CD4-positive, alpha-beta memory T cell (primary cell): ENCODE data around the gene IFITM1. TPM values are rescaled to one million over a fixed set of nuclear protein-coding genes. Genes with fewer than 3 reads are reported as not detected.
A peak's percentile ranks its signal among the peaks of the same experiment; 100 is the strongest.
"Not testable (repeated sequence)": the region's sequence is repeated elsewhere in the genome, so short reads cannot be mapped to it uniquely, and the experiment has no call there.

Source experiments
- CTCF ChIA-PET: fragments of 350-600 bp; sonication (Branson Sonifier 250); formaldehyde crosslinking; loops from one replicate; lab custom pipeline; 2021; ENCODE audit warnings: inconsistent platforms; ENCODE audit not compliant: partially characterized antibody; lab: Charles Lee
- POLR2A ChIA-PET: fragments of 350-600 bp; sonication (Branson Sonifier 250); formaldehyde crosslinking; loops from one replicate; lab custom pipeline; 2021; ENCODE audit not compliant: partially characterized antibody; lab: Charles Lee
- DNase-seq, 5 donors: peaks; one replicate each; pipeline versions ENCODE4 v3.0.0 to v3.0.0-alpha.2; 2020 to 2022; ENCODE audit warnings: mixed read lengths in 1 of 5
- H3K27ac ChIP-seq: one replicate; pipeline ENCODE4 v1.7.0; 2013; ENCODE audit warnings: low read depth, low read length
- H3K27me3 ChIP-seq: 2 replicates; pipeline ENCODE4 v1.7.0; 2013; ENCODE audit warnings: mild to moderate bottlenecking, low read length, moderate library complexity; ENCODE audit not compliant: insufficient read depth
- H3K36me3 ChIP-seq: 2 replicates; pipeline ENCODE4 v1.7.0; 2013; ENCODE audit warnings: mild to moderate bottlenecking, low read length, moderate library complexity; ENCODE audit not compliant: insufficient read depth
- H3K4me1 ChIP-seq: 2 replicates; pipeline ENCODE4 v1.7.0; 2013; ENCODE audit warnings: mild to moderate bottlenecking, low read length, moderate library complexity; ENCODE audit not compliant: insufficient read depth
- H3K4me3 ChIP-seq, 2 donors: one replicate each; pipeline ENCODE4 v1.7.0; 2013; ENCODE audit warnings: low read length in 2 of 2, mild to moderate bottlenecking in 1 of 2
- H3K9me3 ChIP-seq, 2 donors: one replicate each; pipeline ENCODE4 v1.7.0; 2013; ENCODE audit warnings: low read length in 2 of 2, control low read depth in 1 of 2; ENCODE audit not compliant: control insufficient read depth in 1 of 2
- H3K27ac Mint-ChIP-seq, 7 donors: one replicate each; pipeline ENCODE4 v1.8.0; 2020 to 2021; ENCODE audit warnings: mixed read lengths in 7 of 7, mild to moderate bottlenecking in 6 of 7, inconsistent platforms in 3 of 7, moderate library complexity in 3 of 7
- H3K27me3 Mint-ChIP-seq, 2 donors: one replicate each; pipeline ENCODE4 v1.8.0; 2020 to 2021; ENCODE audit warnings: mixed read lengths in 2 of 2
- H3K36me3 Mint-ChIP-seq, 2 donors: one replicate each; pipeline ENCODE4 v1.8.0; 2020 to 2021; ENCODE audit warnings: mixed read lengths in 2 of 2, inconsistent platforms in 1 of 2, mild to moderate bottlenecking in 1 of 2
- H3K4me1 Mint-ChIP-seq, 4 donors: one replicate each; pipeline ENCODE4 v1.8.0; 2020 to 2021; ENCODE audit warnings: mixed read lengths in 4 of 4, mild to moderate bottlenecking in 1 of 4
- H3K4me3 Mint-ChIP-seq, 8 donors: one replicate each; pipeline ENCODE4 v1.8.0; 2020 to 2021; ENCODE audit warnings: mixed read lengths in 8 of 8, mild to moderate bottlenecking in 7 of 8, moderate library complexity in 6 of 8, inconsistent platforms in 3 of 8
- H3K9me3 Mint-ChIP-seq, 8 donors: one replicate each; pipeline ENCODE4 v1.8.0; 2020 to 2021; ENCODE audit warnings: mixed read lengths in 8 of 8, mild to moderate bottlenecking in 5 of 8, inconsistent platforms in 3 of 8, moderate library complexity in 1 of 8
- intact Hi-C: fragments of 100-400 bp; cut with micrococcal nuclease; formaldehyde crosslinking; loops from one replicate; pipeline ENCODE4 v1.15.1; 2023
- polyA plus RNA-seq, 2 donors: library from polyadenylated mRNA; unstranded; fragments of 300-500 nt; fragmentation: Illumina TruSeq; gene quantifications; one replicate each; pipeline ENCODE4 v1.2.3, GENCODE V29; 2021
- total RNA-seq, 2 experiments: library from RNA; stranded (reverse); gene quantifications; one replicate each; pipeline ENCODE4 v1.2.3, GENCODE V29; 2021

The IFITM1 gene
- total and polyA plus RNA-seq, 4 experiments from 2014 or later, result 119 to 2,173 (median 1,097) TPM

DNA sequence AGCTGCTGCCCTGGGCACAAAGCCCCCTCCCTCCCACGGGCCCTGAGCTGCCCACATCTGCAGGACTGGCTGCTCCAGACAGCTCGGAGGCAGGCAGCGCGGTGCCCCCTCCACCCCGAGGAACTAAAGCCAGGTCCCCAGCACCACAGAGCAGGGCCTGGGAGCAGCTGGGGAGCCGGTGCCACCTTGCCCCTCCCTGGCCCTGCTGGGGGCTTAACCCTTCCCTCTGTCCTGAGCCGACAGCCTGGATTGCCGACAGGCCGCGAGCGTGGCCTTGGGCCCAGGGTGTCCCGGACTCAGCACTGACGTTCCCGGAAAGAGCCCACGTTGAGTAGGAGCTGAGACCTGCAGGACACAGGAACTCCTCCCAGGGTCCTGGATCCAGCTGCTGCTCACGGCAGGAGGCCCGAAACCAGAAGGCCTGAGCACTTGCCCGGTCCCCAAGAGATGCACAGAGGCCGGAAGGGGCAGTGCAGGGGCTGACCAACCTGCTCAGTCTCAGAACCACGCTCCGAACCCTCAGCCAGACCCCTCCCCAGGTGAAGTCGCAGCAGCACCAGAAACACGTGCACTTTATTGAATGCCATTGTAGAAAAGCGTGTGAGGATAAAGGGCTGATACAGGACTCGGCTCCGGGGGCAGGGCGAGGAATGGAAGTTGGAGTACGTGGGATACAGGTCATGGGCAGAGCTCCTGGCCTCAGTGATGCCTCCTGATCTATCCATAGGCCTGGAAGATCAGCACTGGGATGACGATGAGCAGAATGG lies 5.5 kb downstream of the IFITM1 start:
- peak overlapping the region; percentile 19 to 36 for H3K4me3 ChIP-seq
- Mint-ChIP-seq H3K4me1 (peaks cover 20 to 38% (median 30%) of the 10 kb centered on the region in 4 donors), H3K4me3 (peak overlapping the region; percentile 81 to 90 (median 86)), H3K27ac (peak overlapping the region; percentile 76 to 96 (median 89)), H3K36me3 (peaks cover 20 to 25% of the 10 kb centered on the region in 2 donors)
- H3K36me3 ChIP-seq, H3K9me3 ChIP-seq, H3K27me3 ChIP-seq, H3K27me3 Mint-ChIP-seq, H3K9me3 Mint-ChIP-seq, intact Hi-C loops, CTCF ChIA-PET: not testable (repeated sequence)
- peaks cover 16% of the 10 kb centered on the region for H3K4me1 ChIP-seq
- H3K27ac ChIP-seq, result peak overlapping the region; percentile 60
- POLR2A ChIA-PET, result interaction anchor here (1.1 to 1.3 kb wide), 3 partner anchors 10 to 52 kb away, joined by 5 to 8 read pairs (median 6); no protein-coding TSS in a partner anchor
- DNase-seq, result peak in 1 of 5 donors; percentile 42

DNA sequence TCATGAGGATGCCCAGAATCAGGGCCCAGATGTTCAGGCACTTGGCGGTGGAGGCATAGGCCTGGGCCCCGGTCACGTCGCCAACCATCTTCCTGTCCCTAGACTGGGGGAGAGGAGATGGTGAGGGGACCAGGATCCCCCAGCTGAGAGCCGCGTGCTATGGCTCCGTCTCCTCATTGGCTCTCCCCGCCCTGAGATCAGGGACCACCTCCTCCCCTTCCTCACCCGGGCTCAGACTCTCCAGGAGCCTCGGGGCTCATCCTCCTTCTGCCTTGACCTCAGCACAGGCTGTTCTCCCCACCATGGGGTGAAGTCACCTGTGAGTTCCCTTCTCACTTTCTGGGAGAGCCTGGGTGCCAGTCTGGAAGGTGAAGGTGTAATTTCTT lies 6.0 kb downstream of the IFITM1 start:
- Mint-ChIP-seq H3K4me3 (peak overlapping the region; percentile 81 to 90 (median 86)), H3K36me3 (peaks cover 17 to 21% of the 10 kb centered on the region in 2 donors), H3K4me1 (peaks cover 23 to 43% (median 34%) of the 10 kb centered on the region in 4 donors), H3K27ac (peak overlapping the region; percentile 76 to 97 (median 89))
- H3K27me3 ChIP-seq, CTCF ChIA-PET, H3K4me3 ChIP-seq, DNase-seq, H3K9me3 ChIP-seq, H3K27me3 Mint-ChIP-seq, H3K9me3 Mint-ChIP-seq, H3K36me3 ChIP-seq, intact Hi-C loops: not testable (repeated sequence)
- H3K27ac ChIP-seq, result peak overlapping the region; percentile 47
- peaks cover 16% of the 10 kb centered on the region for H3K4me1 ChIP-seq
- POLR2A ChIA-PET, result interaction anchor here (1.3 kb wide), 2 partner anchors 35 to 52 kb away, joined by 5 to 6 read pairs; no protein-coding TSS in a partner anchor

DNA sequence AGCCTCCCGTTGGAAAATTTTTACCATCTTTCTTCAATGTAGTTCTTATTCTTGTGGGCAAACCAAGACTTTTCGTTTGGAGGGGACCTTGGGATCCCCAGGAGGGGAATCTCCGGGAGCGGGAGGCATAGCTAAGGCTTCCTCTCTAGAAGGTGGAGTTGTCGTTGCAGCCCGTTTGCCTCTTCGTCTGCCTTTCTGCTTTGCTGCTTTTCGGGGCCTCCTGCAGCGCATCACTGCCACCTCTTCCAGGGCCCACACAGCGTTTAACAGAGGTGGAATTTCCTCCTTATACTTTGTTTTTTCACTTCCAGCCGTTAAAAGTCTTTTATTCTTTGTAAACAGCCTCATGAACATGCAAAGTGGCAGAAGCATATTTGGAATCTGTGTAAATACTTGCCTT lies 10.3 kb downstream of the IFITM1 start:
- no peaks in the 10 kb centered on the region for H3K36me3 ChIP-seq
- no peaks in the 10 kb centered on the region for H3K27me3 ChIP-seq
- no peaks in the 10 kb centered on the region for H3K9me3 ChIP-seq
- no peak overlapping the region for H3K27ac ChIP-seq
- no peak for DNase-seq
- H3K9me3 Mint-ChIP-seq, result peaks cover 0 to 2% (median 0%) of the 10 kb centered on the region in 8 donors
- intact Hi-C loops, result no loop called here
- no peaks in the 10 kb centered on the region for H3K27me3 Mint-ChIP-seq
- peak overlapping the region in 1 of 8 donors; percentile 39 for H3K4me3 Mint-ChIP-seq
- H3K36me3 Mint-ChIP-seq, result peaks cover 0 to 2% of the 10 kb centered on the region in 2 donors
- H3K4me1 Mint-ChIP-seq, result peaks cover 30 to 67% (median 47%) of the 10 kb centered on the region in 4 donors
- peak overlapping the region in 5 of 7 donors; percentile 35 to 64 (median 53) for H3K27ac Mint-ChIP-seq
- H3K4me1 ChIP-seq, result peaks cover 28% of the 10 kb centered on the region
- CTCF ChIA-PET, result interaction anchor here (1.6 kb wide), 2 partner anchors 31 kb away, joined by 5 to 6 read pairs; no protein-coding TSS in a partner anchor
- POLR2A ChIA-PET, result interaction anchor here (0.8 to 4.5 kb wide), 3 partner anchors 8 to 31 kb away, joined by 4 to 42 read pairs (median 8); partner anchors contain the start of gene IFITM1
- no peak overlapping the region for H3K4me3 ChIP-seq

GRCh38 chr11:324593-325517 lies 11.0 kb downstream of the IFITM1 start:
- DNase-seq, H3K36me3 Mint-ChIP-seq, H3K4me3 ChIP-seq, H3K27me3 Mint-ChIP-seq, intact Hi-C loops, H3K36me3 ChIP-seq, H3K27me3 ChIP-seq, H3K27ac ChIP-seq, H3K9me3 Mint-ChIP-seq, H3K9me3 ChIP-seq: not testable (repeated sequence)
- H3K4me1 ChIP-seq, result peaks cover 28% of the 10 kb centered on the region
- ChIA-PET POLR2A (interaction anchor here (0.6 to 4.5 kb wide), 5 partner anchors 9 to 74 kb away, joined by 3 to 42 read pairs (median 4); partner anchors contain the start of gene IFITM1), CTCF (interaction anchor here (1.6 kb wide), 1 partner anchor 30 kb away, joined by 5 read pairs; no protein-coding TSS in a partner anchor)
- Mint-ChIP-seq H3K4me1 (peaks cover 33 to 69% (median 49%) of the 10 kb centered on the region in 4 donors), H3K4me3 (peak overlapping the region in 6 of 8 donors; percentile 13 to 59 (median 30)), H3K27ac (peak overlapping the region; percentile 24 to 88 (median 73))

DNA sequence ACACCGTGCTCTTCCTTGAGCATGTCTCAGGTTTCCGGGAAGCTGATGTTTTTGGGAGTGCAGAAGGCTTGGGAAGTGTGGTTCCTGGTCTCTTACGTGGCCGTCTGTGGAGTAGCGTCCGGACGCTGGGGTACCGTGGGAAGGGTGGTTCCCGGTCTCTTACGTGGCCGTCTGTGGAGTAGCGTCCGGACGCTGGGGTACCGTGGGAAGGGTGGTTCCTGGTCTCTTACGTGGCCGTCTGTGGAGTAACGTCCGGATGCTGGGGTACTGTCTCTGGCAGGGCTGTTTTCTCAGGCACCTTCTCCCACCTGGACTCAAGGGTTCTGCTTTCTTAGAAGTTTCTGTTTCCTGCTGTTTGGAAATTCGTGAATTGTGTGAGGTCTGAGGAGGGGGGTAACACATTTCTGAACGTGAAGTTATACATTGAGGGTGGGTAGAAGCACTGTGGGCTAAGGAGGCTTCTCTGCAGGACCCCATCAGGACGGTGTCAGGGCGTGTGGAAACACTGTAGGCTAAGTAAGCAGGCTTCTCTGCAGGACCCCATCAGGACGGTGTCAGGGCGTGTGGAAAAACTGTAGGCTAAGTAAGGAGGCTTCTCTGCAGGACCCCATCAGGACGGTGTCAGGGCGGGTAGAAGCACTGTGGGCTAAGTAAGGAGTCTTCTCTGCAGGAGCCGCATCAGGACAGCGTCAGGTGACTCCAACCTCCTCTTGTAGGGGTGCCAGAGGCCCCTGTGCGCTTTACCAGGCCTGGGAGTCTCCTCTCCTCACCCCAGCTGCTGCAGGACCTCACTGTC lies 12.2 kb downstream of the IFITM1 start:
- H3K4me3 ChIP-seq, result no peak overlapping the region
- H3K9me3 ChIP-seq, result no peaks in the 10 kb centered on the region
- no peaks in the 10 kb centered on the region for H3K27me3 Mint-ChIP-seq
- peak overlapping the region; percentile 86 to 96 (median 91) for H3K27ac Mint-ChIP-seq
- no peak for DNase-seq
- POLR2A ChIA-PET, result interaction anchor here (0.6 to 4.5 kb wide), 6 partner anchors 10 to 118 kb away, joined by 3 to 42 read pairs (median 6); partner anchors contain the start of genes BET1L, IFITM1 and RIC8A
- H3K9me3 Mint-ChIP-seq, result peaks cover 0 to 2% (median 0%) of the 10 kb centered on the region in 8 donors
- no peaks in the 10 kb centered on the region for H3K36me3 Mint-ChIP-seq
- no peaks in the 10 kb centered on the region for H3K36me3 ChIP-seq
- peaks cover 40% of the 10 kb centered on the region for H3K4me1 ChIP-seq
- peaks cover 30 to 70% (median 51%) of the 10 kb centered on the region in 4 donors for H3K4me1 Mint-ChIP-seq
- intact Hi-C loops, result no loop called here
- no peaks in the 10 kb centered on the region for H3K27me3 ChIP-seq
- H3K27ac ChIP-seq, result peak overlapping the region; percentile 76
- H3K4me3 Mint-ChIP-seq, result peak overlapping the region in 7 of 8 donors; percentile 31 to 84 (median 64)
- CTCF ChIA-PET, result interaction anchor here (1.6 kb wide), 1 partner anchor 29 kb away, joined by 5 read pairs; no protein-coding TSS in a partner anchor

DNA sequence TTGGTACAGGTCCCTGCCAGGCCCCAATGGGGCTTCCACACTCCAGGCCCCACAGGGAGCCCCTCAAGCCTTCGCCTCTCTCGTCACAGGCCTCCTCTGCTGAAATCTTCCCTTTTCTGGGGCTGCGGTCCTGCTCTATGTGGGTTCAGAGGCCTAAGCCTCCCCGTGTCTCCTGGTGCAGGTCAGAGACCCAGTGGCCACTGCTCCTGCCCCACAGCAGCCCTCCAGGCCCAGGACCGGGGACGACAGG lies 12.7 kb downstream of the IFITM1 start:
- Mint-ChIP-seq H3K9me3 (peaks cover 0 to 2% (median 0%) of the 10 kb centered on the region in 8 donors), H3K4me3 (peak overlapping the region in 7 of 8 donors; percentile 58 to 84 (median 64)), H3K36me3 (no peaks in the 10 kb centered on the region), H3K4me1 (peaks cover 33 to 75% (median 56%) of the 10 kb centered on the region in 4 donors), H3K27me3 (no peaks in the 10 kb centered on the region), H3K27ac (peak overlapping the region; percentile 86 to 96 (median 91))
- Histone ChIP-seq H3K4me3 (peak overlapping the region in 1 of 2 donors; percentile 37), H3K4me1 (peaks cover 45% of the 10 kb centered on the region), H3K27me3 (no peaks in the 10 kb centered on the region), H3K36me3 (no peaks in the 10 kb centered on the region), H3K9me3 (no peaks in the 10 kb centered on the region), H3K27ac (peak overlapping the region; percentile 76)
- no peak for DNase-seq
- POLR2A ChIA-PET, result interaction anchor here (1.1 to 4.5 kb wide), 6 partner anchors 10 to 118 kb away, joined by 3 to 42 read pairs (median 6); partner anchors contain the start of genes BET1L, IFITM1, PGGHG and RIC8A
- CTCF ChIA-PET, result interaction anchor here (1.5 kb wide), 1 partner anchor 15 kb away, joined by 4 read pairs; no protein-coding TSS in a partner anchor
- intact Hi-C loops, result no loop called here
